ENCODE measurements around the gene SYTL3. TPM values are rescaled to one million over a fixed set of nuclear protein-coding genes. Genes with fewer than 3 reads are reported as not detected.
A peak's percentile ranks its signal among the peaks of the same experiment; 100 is the strongest.
"Not testable (repeated sequence)": the region's sequence is repeated elsewhere in the genome, so short reads cannot be mapped to it uniquely, and the experiment has no call there.

The SYTL3 gene
- total RNA-seq, 2 experiments from 2014 or later: 181 to 186 TPM

GRCh38 chr6:158668707-158669103, 18.9 kb downstream of the SYTL3 start:
- H3K27ac Mint-ChIP-seq: no peak overlapping the region
- H3K4me1 Mint-ChIP-seq (ENCODE audit: low read depth): peaks cover 2% of the 10 kb centered on the region
- H3K27me3 Mint-ChIP-seq: no peaks in the 10 kb centered on the region
- H3K4me3 Mint-ChIP-seq: no peak overlapping the region
- no peak for DNase-seq
- CTCF ChIA-PET: no interaction called here
- intact Hi-C loops (cut with micrococcal nuclease): no loop called here
- POLR2A ChIA-PET: interaction anchor here (0.9 to 1.1 kb wide), 2 partner anchors 15 to 42 kb away, joined by 3 read pairs; no protein-coding TSS in a partner anchor
- no peaks in the 10 kb centered on the region for H3K9me3 Mint-ChIP-seq
- peaks cover 62% of the 10 kb centered on the region for H3K36me3 Mint-ChIP-seq

GRCh38 chr6:158669145-158670035, 19.5 kb downstream of the SYTL3 start:
- Mint-ChIP-seq H3K4me1 (ENCODE audit: low read depth) (peaks cover 2% of the 10 kb centered on the region), H3K36me3 (peaks cover 64% of the 10 kb centered on the region), H3K27ac (no peak overlapping the region), H3K27me3 (no peaks in the 10 kb centered on the region), H3K9me3 (no peaks in the 10 kb centered on the region), H3K4me3 (no peak overlapping the region)
- POLR2A ChIA-PET: interaction anchor here (0.9 to 1.1 kb wide), 2 partner anchors 16 to 42 kb away, joined by 3 read pairs; no protein-coding TSS in a partner anchor
- intact Hi-C loops (cut with micrococcal nuclease): no loop called here
- CTCF ChIA-PET: no interaction called here
- no peak for DNase-seq

GRCh38 chr6:158672119-158672518, 22.3 kb downstream of the SYTL3 start:
- peaks cover 55% of the 10 kb centered on the region for H3K36me3 Mint-ChIP-seq
- H3K4me1 Mint-ChIP-seq (ENCODE audit: low read depth); intact Hi-C loops (cut with micrococcal nuclease); H3K4me3 Mint-ChIP-seq; POLR2A ChIA-PET; H3K27me3 Mint-ChIP-seq; H3K27ac Mint-ChIP-seq; H3K9me3 Mint-ChIP-seq; DNase-seq: not testable (repeated sequence)
- CTCF ChIA-PET: interaction anchor here (0.7 to 2.6 kb wide), 2 partner anchors 19 to 66 kb away, joined by 3 to 9 read pairs; no protein-coding TSS in a partner anchor

GRCh38 chr6:158672726-158673125, 22.9 kb downstream of the SYTL3 start:
- intact Hi-C loops (cut with micrococcal nuclease): no loop called here
- Mint-ChIP-seq H3K27me3 (no peaks in the 10 kb centered on the region), H3K36me3 (peaks cover 52% of the 10 kb centered on the region), H3K27ac (no peak overlapping the region), H3K4me3 (no peak overlapping the region), H3K9me3 (no peaks in the 10 kb centered on the region), H3K4me1 (ENCODE audit: low read depth) (peaks cover 2% of the 10 kb centered on the region)
- no peak for DNase-seq
- CTCF ChIA-PET: interaction anchor here (0.7 to 2.6 kb wide), 2 partner anchors 19 to 67 kb away, joined by 3 to 9 read pairs; no protein-coding TSS in a partner anchor
- POLR2A ChIA-PET: interaction anchor here (0.6 kb wide), 1 partner anchor 39 kb away, joined by 3 read pairs; no protein-coding TSS in a partner anchor

GRCh38 chr6:158674342-158675131, 24.7 kb downstream of the SYTL3 start:
- ChIA-PET POLR2A (interaction anchor here (1.0 kb wide), 1 partner anchor 15 kb away, joined by 3 read pairs; no protein-coding TSS in a partner anchor), CTCF (no interaction called here)
- Mint-ChIP-seq H3K27me3 (no peaks in the 10 kb centered on the region), H3K9me3 (no peaks in the 10 kb centered on the region), H3K4me1 (ENCODE audit: low read depth) (peaks cover 12% of the 10 kb centered on the region), H3K27ac (no peak overlapping the region), H3K4me3 (no peak overlapping the region), H3K36me3 (peaks cover 52% of the 10 kb centered on the region)
- DNase-seq: no peak
- intact Hi-C loops (cut with micrococcal nuclease): no loop called here

GRCh38 chr6:158677094-158677493, 27.2 kb downstream of the SYTL3 start:
- H3K4me3 Mint-ChIP-seq; intact Hi-C loops (cut with micrococcal nuclease); CTCF ChIA-PET; H3K27me3 Mint-ChIP-seq; H3K27ac Mint-ChIP-seq; DNase-seq; H3K9me3 Mint-ChIP-seq; POLR2A ChIA-PET: not testable (repeated sequence)
- H3K36me3 Mint-ChIP-seq: peaks cover 55% of the 10 kb centered on the region
- H3K4me1 Mint-ChIP-seq (ENCODE audit: low read depth): peaks cover 14% of the 10 kb centered on the region

GRCh38 chr6:158677906-158678578, 28.2 kb downstream of the SYTL3 start:
- Mint-ChIP-seq H3K4me3 (no peak overlapping the region), H3K4me1 (ENCODE audit: low read depth) (peaks cover 14% of the 10 kb centered on the region), H3K27me3 (no peaks in the 10 kb centered on the region), H3K36me3 (peaks cover 59% of the 10 kb centered on the region), H3K27ac (no peak overlapping the region), H3K9me3 (no peaks in the 10 kb centered on the region)
- intact Hi-C loops (cut with micrococcal nuclease): no loop called here
- POLR2A ChIA-PET: no interaction called here
- CTCF ChIA-PET: no interaction called here
- DNase-seq: no peak

- Mint-ChIP-seq H3K27ac (peak overlapping the region; percentile 13), H3K9me3 (no peaks in the 10 kb centered on the region), H3K27me3 (no peaks in the 10 kb centered on the region), H3K4me1 (ENCODE audit: low read depth) (peaks cover 28% of the 10 kb centered on the region), H3K36me3 (peaks cover 62% of the 10 kb centered on the region), H3K4me3 (no peak overlapping the region)
- POLR2A ChIA-PET: no interaction called here
- CTCF ChIA-PET: interaction anchor here (0.7 to 3.2 kb wide), 2 partner anchors 11 to 313 kb away, joined by 4 to 8 read pairs; no protein-coding TSS in a partner anchor
- DNase-seq: no peak
- intact Hi-C loops (cut with micrococcal nuclease): no loop called here
Measured at GRCh38 chr6:158680015-158680414, 30.2 kb downstream of the SYTL3 start.

GRCh38 chr6:158680481-158680880, 30.6 kb downstream of the SYTL3 start:
- H3K9me3 Mint-ChIP-seq: no peaks in the 10 kb centered on the region
- ChIA-PET POLR2A (no interaction called here), CTCF (interaction anchor here (0.7 to 3.2 kb wide), 2 partner anchors 10 to 314 kb away, joined by 4 to 8 read pairs; no protein-coding TSS in a partner anchor)
- H3K27me3 Mint-ChIP-seq: no peaks in the 10 kb centered on the region
- H3K36me3 Mint-ChIP-seq: peaks cover 60% of the 10 kb centered on the region
- intact Hi-C loops (cut with micrococcal nuclease): no loop called here
- no peak for DNase-seq
- peaks cover 29% of the 10 kb centered on the region for H3K4me1 Mint-ChIP-seq (ENCODE audit: low read depth)
- H3K27ac Mint-ChIP-seq: no peak overlapping the region
- no peak overlapping the region for H3K4me3 Mint-ChIP-seq

- no peak overlapping the region for H3K4me3 Mint-ChIP-seq
- H3K27ac Mint-ChIP-seq: no peak overlapping the region
- POLR2A ChIA-PET: no interaction called here
- CTCF ChIA-PET: interaction anchor here (0.9 kb wide), 1 partner anchor 20 kb away, joined by 4 read pairs; no protein-coding TSS in a partner anchor
- no peaks in the 10 kb centered on the region for H3K27me3 Mint-ChIP-seq
- intact Hi-C loops (cut with micrococcal nuclease): no loop called here
- peaks cover 52% of the 10 kb centered on the region for H3K4me1 Mint-ChIP-seq (ENCODE audit: low read depth)
- no peaks in the 10 kb centered on the region for H3K9me3 Mint-ChIP-seq
- H3K36me3 Mint-ChIP-seq: peaks cover 63% of the 10 kb centered on the region
- DNase-seq: no peak
Measured at GRCh38 chr6:158684311-158684710, 34.5 kb downstream of the SYTL3 start.

- intact Hi-C loops (cut with micrococcal nuclease): no loop called here
- ChIA-PET CTCF (no interaction called here), POLR2A (no interaction called here)
- no peak for DNase-seq
- H3K27ac Mint-ChIP-seq: no peak overlapping the region
- no peak overlapping the region for H3K4me3 Mint-ChIP-seq
- no peaks in the 10 kb centered on the region for H3K27me3 Mint-ChIP-seq
- peaks cover 53% of the 10 kb centered on the region for H3K4me1 Mint-ChIP-seq (ENCODE audit: low read depth)
- H3K9me3 Mint-ChIP-seq: no peaks in the 10 kb centered on the region
- peaks cover 59% of the 10 kb centered on the region for H3K36me3 Mint-ChIP-seq
Measured at GRCh38 chr6:158684745-158685324, 35.0 kb downstream of the SYTL3 start.

Measured in activated CD4-positive, alpha-beta memory T cell treated with anti-CD3 and anti-CD28 coated beads for 36 hours (primary cell).